ENCODE results near the gene SPOP. TPM values are rescaled to one million over a fixed set of nuclear protein-coding genes. Genes with fewer than 3 reads are reported as not detected.
"Not testable (repeated sequence)": the region's sequence is repeated elsewhere in the genome, so short reads cannot be mapped to it uniquely, and the experiment has no call there.

Gene SPOP
- total RNA-seq, 1 donor from 2014 or later: 64.0 TPM

- DNase-seq (no peak), ATAC-seq (ENCODE audit: poor library complexity) (no peak)
- intact Hi-C loops (cut with DNase I): loop anchor here (10.0 kb wide), 1 partner anchor 284 kb away; no protein-coding TSS in a partner anchor
These were observed 106.6 kb downstream of the SPOP start for GRCh38 chr17:49571283-49571682.

GRCh38 chr17:49570540-49571242 lies 107.2 kb downstream of the SPOP start:
- ATAC-seq (ENCODE audit: poor library complexity) (no peak), DNase-seq (no peak)
- intact Hi-C loops (cut with DNase I): loop anchor here (10.0 kb wide), 1 partner anchor 284 kb away; no protein-coding TSS in a partner anchor

- intact Hi-C loops (cut with DNase I): loop anchor here (2.0 kb wide), 1 partner anchor 126 kb away; no protein-coding TSS in a partner anchor
- not testable (repeated sequence) for ATAC-seq (ENCODE audit: poor library complexity); DNase-seq
These were observed 109.2 kb downstream of the SPOP start for GRCh38 chr17:49568695-49569047.

DNA sequence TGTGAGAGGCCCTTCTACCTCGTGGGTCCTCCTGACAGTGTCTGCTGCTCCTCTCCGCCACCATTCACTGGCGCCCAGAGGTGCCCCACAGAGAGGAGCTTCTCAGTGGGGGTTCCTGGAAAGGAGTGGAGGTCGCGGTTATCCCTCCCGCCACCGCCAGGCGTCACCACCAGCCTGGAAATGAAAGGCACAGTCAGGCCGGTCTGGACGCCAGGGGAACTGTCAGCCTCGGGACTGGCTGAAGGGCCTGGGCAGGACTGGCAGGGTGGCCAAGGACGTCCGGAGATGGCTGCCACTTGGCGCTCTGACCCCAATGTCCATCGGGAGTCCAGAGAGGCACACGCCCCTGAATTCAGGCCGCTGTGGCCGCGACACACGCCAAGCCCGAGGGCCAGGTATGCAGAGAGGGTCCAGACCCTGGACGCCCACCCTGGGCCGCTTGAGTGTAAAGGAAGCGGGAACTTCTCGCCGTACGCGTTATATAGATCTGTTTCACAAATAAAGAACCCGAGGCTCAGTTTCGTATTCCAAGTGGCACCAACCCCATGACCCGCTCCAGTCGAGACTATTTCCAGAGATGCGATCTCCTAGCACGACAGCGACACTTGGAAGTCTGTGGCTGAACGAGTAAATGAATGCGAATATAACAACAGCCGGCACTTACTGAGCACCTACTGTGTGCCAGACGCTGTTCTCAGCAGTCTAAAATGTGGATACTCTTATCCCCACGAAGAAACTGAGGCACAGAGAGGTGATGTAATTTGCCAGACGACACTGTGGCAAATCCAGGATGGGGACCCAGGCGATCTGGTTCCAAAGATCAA lies 109.8 kb downstream of the SPOP start:
- intact Hi-C loops (cut with DNase I): loop anchor here (2.0 kb wide), 1 partner anchor 127 kb away; no protein-coding TSS in a partner anchor
- ATAC-seq (ENCODE audit: poor library complexity) (peak; percentile 76), DNase-seq (peak; percentile 94)

DNA sequence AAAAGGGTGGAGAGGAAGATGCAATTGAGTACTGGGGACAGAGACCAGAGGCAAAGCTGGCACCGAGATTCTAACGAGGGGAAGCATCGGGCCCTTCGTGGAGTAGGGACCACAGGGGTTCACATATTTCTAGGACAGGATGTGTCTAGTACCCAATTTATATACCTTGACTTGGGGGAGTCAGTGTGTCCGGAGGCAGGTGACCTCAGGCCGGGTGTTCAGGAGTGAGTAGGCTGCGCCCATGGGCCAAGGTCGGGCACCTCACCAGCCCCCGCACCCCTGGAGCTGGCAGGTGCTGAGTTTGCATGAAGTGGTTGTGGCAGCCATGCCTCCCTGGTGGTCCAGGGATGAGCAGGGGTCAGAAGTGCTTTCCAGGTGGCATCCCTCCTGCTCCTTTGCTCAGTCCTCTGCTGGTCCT lies 110.8 kb downstream of the SPOP start:
- DNase-seq (no peak), ATAC-seq (ENCODE audit: poor library complexity) (no peak)
- intact Hi-C loops (cut with DNase I): no loop called here

GRCh38 chr17:49566668-49567071 lies 111.2 kb downstream of the SPOP start:
- DNase-seq (no peak), ATAC-seq (ENCODE audit: poor library complexity) (no peak)
- intact Hi-C loops (cut with DNase I): no loop called here

- DNase-seq (peak; percentile 78), ATAC-seq (ENCODE audit: poor library complexity) (peak; percentile 76)
- intact Hi-C loops (cut with DNase I): no loop called here
These were observed 111.9 kb downstream of the SPOP start for GRCh38 chr17:49565948-49566491.

GRCh38 chr17:49564638-49565037 lies 113.3 kb downstream of the SPOP start:
- no peak for ATAC-seq (ENCODE audit: poor library complexity)
- intact Hi-C loops (cut with DNase I): no loop called here
- no peak for DNase-seq

GRCh38 chr17:49557312-49558024 lies 120.4 kb downstream of the SPOP start:
- intact Hi-C loops (cut with DNase I): loop anchor here (2.0 to 5.0 kb wide), 3 partner anchors 65 to 439 kb away; no protein-coding TSS in a partner anchor
- DNase-seq: peak; percentile 34
- ATAC-seq (ENCODE audit: poor library complexity): peak; percentile 66

GRCh38 chr17:49556223-49556943 lies 121.5 kb downstream of the SPOP start:
- intact Hi-C loops (cut with DNase I): loop anchor here (2.0 to 5.0 kb wide), 3 partner anchors 64 to 440 kb away; no protein-coding TSS in a partner anchor
- ATAC-seq (ENCODE audit: poor library complexity): peak; percentile 95
- DNase-seq: peak; percentile 87

DNA sequence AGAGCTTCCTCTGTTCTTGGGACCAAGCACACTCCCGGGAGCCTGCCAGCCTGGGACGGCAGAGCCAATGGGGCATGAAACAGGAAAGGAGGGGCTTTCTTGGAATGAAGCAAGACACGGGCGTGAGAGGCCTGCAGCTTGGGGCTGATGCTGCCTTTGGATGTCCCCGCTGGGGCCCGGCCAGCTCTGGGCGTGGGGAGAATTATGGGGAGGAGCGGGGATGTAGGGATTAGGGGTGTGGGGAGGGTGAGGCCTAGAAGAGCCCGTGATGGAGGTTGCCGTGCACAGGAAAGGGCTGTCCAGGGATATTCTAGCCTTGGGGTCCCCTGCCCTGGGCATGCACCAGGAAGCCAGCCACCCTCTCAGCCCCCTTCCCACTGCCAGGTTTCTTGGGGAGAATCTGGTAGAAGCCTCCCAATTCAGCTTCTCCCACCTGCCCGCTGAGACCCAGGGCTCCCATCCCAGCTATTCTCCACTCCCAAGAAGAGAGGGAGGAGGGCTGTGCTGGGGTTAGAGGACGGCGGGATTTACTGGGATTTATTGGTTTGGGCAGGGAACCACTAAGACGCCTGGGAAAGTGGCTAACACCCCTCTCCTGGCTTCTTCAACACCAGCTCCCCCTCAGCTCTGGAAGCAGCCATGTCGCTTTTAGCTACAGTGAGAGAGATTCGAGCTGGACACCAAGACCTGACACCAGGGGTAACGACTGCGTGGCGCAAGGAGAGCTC lies 122.2 kb downstream of the SPOP start:
- ATAC-seq (ENCODE audit: poor library complexity) (no peak), DNase-seq (no peak)

DNA sequence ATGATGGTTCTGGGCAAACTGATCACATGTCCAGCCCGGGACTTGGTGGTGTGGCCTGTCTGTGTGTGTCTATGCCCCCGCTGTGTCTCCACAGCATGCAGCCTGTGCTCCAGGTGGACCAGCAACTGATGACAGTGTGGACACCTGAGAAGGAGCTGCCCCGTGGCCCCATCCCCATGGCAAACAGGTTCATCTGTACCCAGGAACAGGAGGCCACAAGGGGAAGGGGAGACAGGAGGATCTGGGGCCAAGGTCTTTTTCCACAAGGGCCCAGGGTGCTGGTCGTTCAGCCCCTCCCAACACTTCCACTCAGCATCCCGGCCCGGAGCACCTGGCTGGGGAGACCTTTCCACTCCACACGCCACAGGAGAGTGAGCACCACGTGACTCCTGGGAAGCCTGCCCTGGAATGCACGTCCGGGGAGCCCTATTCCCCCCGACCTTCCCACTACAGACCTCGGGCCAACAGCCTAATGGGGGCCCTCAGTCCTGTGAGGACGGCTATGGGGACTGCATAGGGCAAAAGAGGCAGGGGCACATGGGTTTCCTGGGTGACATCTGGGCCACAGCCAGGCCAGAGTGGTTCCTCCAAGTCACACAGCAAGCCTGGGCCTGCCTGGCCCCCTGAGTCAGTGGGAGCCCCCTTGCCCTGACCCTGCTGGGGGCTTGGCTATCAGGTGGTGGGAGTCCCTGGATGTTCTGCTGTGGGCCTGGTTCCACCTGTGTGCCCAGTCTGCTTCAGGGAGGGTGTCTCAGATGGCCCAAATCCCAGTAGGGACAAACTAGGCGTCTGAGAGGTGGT lies 123.0 kb downstream of the SPOP start:
- intact Hi-C loops (cut with DNase I): loop anchor here (5.0 kb wide), 1 partner anchor 238 kb away; no protein-coding TSS in a partner anchor
- DNase-seq (no peak), ATAC-seq (ENCODE audit: poor library complexity) (no peak)

More for the DNA sequence above, 122.2 kb downstream of the SPOP start:
- intact Hi-C loops (cut with DNase I): loop anchor here (2.0 to 5.0 kb wide), 3 partner anchors 63 to 441 kb away; no protein-coding TSS in a partner anchor

GRCh38 chr17:49553676-49554335 lies 124.1 kb downstream of the SPOP start:
- intact Hi-C loops (cut with DNase I): no loop called here
- DNase-seq (no peak), ATAC-seq (ENCODE audit: poor library complexity) (no peak)

- ATAC-seq (ENCODE audit: poor library complexity): no peak
- intact Hi-C loops (cut with DNase I): no loop called here
- no peak for DNase-seq
These were observed 125.7 kb downstream of the SPOP start for GRCh38 chr17:49552070-49552751.

GRCh38 chr17:49551221-49552069 lies 126.5 kb downstream of the SPOP start:
- intact Hi-C loops (cut with DNase I): no loop called here
- ATAC-seq (ENCODE audit: poor library complexity): no peak
- no peak for DNase-seq
